ENCODE data around the gene PLAC8.
"Not testable (repeated sequence)": the region's sequence is repeated elsewhere in the genome, so short reads cannot be mapped to it uniquely, and the experiment has no call there.

Gene PLAC8

DNA sequence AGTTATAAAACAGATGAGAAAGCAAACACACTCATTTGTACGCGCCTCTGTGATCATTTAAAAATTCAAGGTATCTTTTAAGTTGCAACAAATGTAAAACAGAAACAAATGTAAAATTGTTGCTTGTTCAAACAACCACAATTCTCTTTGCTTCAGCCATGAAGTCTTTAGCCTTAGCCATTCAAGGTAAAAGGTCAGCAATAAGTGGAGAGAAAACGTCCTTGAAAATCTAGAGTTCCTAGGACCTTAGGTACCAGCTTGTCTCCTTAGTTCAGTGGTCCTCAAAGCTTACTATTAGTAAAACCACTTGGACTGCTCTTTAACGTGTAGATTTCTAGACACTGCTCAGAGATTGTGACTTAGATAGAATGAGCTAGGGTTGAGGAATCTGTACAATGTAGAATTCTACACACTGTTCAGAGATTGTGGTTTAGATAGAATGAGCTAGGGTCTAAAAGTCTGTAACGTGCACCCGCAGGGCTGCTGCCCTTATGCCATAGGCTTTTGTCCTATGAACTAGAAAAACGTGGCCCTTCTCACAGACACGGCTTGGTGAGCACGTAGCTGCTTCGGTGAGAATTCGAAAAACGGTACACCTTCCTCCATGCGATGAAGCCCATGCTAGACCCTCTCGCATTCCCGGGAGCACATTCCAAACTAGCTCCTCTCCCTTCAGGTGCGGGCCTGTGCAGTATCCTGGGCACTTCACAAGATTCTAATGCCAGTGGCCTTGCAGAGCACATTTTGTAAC, 1.7 kb downstream of the PLAC8 start:
- no peak for DNase-seq

DNA sequence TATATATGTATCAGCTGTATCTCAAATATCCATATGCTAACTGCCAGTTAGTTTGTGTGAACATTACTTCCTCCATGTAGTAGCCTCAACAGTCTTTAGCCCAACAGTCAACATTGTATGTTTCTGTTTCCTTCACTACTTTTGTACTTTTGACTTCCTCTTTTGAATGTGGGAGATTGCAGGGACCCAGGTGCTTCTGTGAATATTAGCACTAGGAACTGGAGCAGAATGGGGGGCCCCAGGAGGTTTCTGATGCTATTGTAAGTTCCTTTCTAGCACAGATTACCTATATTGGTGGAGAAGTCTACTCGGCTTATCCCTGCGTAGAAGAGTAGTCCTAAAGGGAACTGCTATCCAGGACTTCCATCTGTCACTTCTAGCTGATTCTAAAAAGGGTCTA, 2.3 kb downstream of the PLAC8 start:
- DNase-seq, result no peak

DNA sequence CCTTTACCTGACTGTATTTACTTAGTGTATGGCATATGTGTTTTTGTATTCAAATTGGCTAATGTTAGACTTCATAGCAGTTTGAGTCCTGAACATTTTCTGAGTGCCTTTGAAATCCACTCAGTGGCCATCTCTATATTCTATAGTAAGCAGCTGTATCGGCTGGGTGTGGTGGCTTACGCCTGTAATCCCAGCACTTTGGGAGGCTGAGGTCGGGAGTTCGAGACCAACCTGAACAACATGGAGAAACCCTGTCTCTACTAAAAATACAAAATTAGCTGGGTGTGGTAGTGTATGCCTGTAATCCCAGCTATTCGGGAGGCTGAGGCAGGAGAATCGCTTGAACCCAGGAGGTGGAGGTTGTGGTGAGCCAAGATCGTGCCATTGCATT, 2.8 kb downstream of the PLAC8 start:
- DNase-seq, result not testable (repeated sequence)

DNA sequence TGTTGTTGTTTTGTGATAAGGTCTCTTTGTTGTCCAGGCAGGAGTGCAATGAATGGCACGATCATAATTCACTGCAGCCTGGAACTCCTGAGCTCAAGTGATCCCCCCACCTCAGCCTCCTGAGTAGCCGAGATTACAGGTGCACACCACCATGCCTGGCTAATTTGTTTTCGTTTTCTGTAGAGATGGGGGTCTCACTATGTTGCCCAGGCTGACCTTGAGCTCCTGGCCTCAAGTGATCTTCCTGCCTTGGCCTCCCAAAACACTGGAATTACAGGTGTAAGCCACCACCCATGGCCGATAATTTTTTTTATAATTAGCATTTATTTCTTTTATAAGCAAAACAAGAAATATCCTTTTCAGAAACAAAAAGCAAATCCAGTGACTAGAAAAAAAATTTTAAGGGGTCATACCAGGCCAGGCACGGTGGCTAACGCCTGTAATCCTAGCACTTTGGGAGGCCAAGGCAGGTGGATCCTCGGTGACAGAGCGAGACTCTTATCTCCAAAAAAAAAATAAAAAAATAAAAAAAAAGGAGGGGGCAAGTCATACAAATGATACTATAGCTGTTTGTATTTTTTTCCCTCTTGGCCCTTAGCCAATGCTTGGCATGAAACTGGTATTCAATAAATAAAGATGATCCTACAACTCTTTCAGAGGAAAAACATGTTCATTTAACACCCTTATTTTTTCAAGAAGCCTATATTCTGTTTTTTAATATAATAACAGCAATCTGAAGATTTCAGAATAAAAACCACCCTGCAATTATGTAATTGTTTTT, 3.4 kb downstream of the PLAC8 start:
- no peak for DNase-seq

DNA sequence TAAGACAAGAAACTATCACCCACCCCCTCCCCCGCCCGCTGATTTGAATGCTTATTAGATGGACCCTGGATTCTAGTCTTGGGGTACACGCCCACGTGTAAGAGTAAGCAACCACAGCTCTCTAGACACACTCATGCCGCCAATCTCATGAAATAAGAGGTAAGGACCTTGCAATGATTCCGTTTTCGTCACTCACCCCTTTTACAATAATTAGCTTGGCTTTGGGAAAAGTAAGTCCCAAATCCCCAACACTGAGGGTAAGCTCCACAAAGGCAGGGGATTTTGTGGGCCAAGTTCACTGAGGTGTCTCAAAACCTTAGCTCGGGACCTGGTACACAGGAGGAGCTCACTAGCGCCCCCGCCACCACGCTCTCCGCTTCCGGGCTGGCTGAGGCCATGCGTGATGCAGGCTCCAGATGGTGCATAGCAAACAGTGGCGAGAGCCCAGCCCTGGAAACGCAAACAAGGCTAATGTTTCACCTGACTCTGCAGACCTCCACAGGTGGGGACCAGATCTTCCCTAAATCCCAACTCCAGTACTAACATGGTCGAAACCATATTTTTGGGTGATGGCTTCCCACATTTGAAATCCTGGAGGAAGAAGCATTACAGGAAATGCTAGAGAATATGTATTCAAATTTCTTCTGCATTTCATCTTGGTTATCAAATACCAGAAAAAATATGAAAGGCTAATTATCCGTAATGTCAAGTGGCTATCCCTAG, 4.1 kb downstream of the PLAC8 start:
- peak; percentile 78 for DNase-seq

DNA sequence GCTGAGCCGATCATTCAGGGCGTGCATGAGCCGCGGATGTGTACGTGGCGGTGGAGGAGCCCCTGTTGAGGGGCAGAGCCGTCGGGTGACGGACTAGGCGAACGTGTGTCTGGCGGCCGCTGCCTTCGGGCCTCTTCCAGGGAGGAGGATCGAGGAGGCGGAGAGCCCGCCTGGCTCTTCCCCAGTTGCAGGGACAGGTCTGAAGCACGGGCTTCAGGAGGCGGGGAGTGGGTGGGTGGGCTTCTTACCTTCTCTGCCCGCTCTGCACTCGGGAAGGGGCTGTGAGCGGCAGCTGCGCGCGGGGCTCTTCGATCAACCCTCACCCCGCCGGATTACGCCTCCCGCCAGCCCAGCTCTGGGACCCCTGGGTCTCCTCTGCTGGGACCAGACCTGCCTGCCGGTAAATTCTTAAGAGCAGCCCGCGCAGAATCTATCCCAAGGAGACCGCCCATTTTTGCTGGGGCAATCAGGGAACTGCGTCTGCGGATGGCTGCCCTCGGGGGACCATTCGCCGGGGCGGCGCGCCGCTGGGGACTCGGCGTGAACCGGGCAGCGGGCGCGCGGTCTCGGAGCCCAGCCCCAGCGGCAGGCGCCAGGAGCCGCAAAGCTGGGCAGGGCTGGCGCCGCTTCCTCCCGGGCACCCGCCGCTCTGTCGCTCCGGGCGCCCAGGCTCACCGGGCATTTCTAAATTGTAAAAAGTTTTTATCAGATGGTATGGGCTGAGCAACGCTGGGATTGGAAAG, 4.9 kb downstream of the PLAC8 start:
- peak; percentile 79 for DNase-seq

DNA sequence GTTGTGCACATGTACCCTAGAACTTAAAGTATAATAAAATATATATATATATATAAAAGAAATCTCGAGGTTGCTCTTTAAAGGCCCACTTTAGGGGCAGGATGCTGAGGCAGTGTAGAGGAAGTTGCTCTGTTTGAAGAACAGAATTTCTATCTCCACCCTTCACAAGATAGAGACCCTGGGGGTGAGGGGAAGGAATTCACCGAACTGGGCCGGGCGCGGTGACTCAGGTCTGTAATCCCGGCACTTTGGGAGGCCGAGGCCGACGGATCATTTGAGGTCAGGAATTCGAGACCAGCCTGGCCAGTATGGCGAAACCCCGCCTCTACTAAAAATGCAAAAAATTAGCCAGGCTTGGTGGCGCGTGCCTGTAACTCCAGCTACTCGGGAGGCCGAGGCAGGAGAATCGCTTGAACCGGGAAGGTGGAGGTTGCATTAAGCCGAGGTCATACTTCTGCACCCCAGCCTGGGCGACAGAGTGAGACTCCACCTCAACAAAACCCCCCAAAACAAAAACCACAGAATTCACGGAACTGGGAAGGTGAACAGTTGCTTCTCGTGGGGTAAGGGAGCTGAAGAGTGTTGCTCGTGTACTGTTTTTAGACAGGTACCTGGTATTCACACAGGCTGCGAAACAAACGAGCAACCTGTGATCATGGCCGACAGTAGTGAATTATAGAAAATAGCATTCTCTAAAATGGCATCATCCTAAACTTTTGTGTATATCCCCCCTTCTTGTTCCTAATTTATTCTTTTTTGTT, 6.2 kb downstream of the PLAC8 start:
- DNase-seq, result no peak

DNA sequence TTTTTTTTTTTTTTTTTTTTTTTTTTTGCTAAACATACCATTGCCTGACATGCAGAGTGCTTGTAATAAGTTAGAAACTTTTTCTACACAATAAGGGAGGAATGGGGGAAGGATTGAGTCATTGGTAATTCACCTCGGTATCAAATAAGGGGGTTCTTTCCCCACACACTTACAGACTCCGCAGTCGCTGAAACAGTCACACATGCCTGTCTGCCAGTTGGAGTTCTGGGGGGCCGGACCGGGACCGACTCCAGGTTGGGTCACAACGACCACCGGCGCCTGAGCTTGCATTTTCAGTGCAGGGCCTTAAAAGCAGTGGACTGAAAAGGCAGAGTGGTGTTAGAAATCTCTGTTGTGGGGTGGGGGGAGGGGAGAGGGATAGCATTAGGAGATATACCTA, 6.9 kb downstream of the PLAC8 start:
- DNase-seq, result no peak

DNA sequence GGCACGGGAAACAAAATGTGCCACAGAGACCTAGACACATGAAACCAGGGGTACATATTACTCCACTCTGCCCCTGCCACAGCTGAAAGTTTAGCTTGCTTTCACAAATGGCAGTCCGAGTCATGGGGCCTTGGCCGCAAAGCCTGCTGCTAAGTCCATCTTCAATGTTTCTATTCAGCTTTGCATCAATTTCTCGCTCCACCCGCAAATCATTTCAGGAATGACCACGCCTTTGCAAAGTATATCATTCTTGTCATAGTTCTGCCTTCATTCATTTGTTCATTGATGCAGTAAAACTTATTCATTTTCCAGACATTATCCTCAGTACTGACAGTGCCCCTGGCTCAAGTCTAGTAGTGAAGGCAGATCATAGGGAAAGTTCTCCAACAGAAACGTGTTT, 9.5 kb downstream of the PLAC8 start:
- DNase-seq, result no peak

DNA sequence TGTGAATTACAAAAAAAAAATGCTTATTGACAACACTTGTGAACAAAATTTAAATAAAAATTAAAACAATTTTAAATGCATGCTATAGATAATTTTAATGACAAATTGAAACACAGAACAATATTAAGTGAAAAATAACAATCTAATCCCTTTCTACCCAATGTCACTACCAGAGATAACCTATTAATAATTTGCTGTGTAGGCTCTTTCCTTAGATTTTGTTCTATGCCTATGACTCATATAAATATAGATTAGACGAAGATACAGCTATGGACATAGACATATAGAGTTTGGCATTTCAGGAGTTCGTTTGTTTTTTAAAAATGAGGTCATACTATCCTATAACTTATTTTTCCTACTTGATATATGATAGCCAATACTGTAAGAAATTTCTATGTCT, 18.1 kb downstream of the PLAC8 start:
- DNase-seq, result no peak

DNA sequence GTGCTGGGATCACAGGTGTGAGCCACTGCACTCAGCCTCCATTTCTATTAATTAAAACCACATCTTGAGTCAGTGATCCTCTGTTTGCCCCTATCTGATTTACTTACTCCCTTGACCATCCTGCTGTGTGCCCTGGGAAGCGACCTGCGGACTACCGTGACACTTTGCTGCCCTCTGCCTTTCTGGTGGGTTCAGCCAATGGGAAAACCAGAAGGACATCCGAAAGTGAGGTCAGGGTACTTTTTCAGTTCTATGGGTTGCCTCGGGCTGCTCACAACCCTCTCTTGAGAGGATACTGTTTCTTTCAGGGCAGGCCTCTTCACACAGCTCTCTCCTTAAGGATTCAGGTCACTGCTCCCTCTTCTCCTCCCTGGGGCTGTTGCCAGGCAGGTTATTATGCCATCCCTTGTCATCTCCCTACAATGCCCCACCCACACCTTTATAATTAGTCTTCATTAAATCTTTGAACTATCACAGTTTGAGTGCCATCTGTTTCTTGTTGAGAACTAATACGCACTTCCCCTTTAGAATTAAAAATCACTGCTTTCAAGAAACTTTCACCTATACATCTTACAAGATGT, 21.4 kb downstream of the PLAC8 start:
- DNase-seq, result no peak

DNA sequence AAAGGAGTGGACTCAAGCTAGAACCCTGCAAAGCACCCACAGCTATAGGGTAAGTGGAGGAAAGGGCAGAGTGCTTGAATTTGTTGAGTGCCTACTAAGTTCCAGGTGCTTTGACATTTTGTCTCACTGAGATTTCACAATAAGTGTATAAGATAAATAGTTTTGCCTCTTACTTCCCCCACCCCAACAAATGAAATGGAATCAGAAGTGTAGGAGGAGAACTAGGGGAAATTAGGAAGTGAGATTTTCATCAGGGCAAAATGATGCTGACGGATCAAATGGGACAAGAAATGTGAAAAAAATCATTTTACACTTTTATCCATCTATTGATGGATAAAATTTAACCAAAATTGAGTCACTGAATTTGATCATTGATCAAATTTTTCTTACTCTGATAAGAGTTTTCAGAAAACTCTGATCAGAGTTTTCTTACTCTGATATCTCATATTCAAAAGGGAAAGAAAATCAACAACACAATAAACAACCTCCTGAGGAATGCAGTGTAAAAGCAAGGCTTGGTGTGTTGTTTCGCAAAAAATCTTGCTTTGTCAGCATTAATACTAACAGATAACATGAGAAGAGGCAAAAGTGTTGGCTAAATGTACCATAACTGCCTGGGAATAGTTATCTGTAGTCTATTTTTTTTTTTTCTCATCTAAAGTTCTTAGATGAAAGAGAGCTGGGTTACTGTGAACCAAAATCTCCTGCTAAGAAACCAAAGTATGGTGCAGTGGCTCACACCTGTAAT, 24.9 kb downstream of the PLAC8 start:
- no peak for DNase-seq

DNA sequence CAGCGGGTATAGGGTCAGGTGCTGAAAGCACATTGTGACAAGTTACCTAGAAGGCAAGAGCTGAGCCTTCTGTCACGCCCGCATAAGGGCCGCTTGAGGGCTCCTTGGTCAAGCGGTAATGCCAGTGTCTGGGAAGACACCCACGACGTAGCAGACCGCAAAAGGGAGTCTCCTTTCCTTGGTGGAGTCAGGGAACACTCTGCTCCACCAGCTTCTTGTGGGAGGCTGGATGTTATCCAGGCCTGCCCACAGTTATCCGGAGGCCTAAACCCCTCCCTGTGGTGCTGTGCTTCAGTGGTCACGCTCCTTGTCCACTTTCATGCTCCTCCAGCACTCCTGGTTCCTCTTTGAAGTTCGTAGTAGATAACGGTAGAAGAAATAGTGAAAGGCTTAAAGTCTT, 29.6 kb downstream of the PLAC8 start:
- DNase-seq, result not testable (repeated sequence)

DNA sequence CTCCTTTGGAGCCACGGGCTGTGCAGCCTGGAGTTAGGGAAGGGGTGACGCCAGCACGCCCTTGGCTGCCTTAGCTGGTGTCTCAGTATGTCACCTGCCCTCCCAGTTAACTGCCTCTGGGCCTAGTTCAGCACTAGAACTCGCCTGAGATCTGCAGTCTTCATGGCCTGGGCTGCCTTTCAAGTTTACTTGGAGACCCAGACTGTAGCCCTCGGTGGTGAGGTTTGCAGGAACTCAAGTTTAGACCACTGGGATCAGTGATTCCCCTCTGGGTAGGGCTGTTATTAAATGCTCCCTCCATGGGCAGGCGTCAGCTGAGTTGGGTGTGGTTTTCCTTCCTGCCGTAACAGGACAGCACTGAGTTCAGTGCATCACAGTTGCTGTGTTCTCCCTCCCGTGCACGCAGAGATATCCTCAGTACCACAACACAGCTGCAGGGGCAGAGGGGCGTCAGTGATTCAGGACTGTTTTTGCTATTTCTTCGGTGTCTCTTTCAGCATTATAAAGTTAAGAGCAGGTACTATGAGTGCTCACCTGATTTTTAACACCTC, 30.5 kb downstream of the PLAC8 start:
- DNase-seq, result no peak

DNA sequence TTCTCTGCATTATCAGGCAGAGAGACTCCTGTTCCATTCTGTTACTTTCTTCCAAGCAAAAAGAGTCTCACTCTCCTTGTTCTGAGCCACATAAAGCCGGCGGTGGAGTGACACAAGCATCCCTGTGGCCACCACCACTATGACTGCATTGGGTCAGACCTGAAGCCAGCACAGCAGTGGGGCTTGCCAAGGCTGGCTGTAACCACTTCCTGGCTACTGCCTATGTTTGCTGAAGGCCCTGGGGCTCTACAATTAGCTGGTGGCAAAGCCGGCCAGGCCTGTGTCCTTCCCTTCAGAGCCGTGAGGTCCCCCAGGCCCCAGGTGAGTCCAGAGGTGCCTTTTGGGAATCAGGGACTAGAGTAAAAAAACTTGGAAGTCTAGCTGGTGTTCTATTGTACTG, 31.8 kb downstream of the PLAC8 start:
- DNase-seq, result no peak

DNA sequence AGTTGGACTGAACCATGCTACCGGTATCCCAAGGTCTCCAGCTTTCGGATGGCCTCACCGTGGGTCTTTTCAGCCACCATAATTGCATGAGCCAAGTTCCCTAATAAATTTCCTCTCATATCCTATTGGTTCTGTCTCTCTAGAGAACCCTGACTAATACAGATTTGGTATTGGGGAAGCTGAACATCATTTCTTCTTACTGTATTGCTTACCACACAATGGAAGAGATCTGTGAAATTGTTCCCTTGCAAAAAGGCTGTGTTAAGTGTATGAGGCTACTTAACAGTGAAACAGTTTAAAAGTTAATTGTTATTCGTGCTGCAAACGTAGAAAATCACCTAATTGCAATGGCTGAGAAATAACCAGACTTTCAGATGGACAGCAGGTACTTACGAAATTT, 34.0 kb downstream of the PLAC8 start:
- no peak for DNase-seq

DNA sequence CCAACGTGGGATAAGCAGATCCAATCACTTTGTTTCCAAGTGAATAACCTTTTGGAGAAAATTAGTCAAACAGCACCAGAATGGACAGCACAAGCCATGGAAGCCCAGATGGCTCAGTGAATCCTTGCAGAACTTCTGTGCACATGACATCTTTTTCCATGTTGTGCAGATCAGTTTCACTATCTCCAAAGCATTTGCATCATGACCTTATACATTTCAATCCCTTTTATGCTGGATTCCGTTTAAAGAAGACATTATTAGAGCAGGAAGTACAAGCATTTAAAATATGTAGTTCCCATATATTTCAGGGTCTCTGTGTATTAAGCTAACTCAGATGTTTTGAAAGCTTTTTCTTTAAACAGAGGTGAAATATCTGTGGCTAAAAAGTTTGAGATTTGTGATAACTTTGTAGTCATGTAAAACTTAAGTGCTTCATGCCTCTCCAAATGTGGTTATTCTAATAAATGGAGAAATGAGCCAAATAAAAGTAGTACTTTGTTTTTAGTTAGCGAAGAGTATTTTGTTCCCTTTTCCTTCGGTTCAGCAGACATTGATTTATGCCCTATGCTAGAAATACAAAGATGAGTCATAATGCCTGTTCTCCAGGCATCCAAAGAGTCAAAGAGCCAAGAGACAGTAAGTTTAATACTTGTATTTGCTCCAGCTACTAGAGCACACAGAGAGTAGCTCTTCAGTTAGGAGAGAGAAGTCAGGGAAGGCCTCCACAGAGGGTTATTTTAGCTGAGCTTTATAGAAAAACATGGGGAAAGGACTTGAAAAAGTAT, 39.0 kb downstream of the PLAC8 start:
- no peak for DNase-seq

DNA sequence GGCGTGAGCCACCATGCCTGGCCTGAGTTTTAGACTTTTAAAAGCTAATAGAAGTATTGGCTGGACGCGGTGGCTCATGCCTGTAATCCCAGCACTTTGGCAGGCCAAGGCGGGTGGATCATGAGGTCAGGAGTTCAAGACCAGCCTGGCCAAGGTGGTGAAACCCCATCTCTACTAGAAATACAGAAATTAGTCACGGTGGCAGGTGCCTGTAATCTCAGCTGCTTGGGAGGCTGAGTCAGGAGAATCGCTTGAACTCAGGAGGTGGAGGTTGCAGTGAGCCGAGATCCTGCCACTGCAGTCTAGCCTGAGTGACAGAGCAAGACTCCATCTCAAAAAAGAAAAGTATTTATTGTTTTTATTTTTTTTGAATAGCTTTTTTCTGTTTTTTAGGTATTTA, 39.7 kb downstream of the PLAC8 start:
- DNase-seq, result not testable (repeated sequence)

DNA sequence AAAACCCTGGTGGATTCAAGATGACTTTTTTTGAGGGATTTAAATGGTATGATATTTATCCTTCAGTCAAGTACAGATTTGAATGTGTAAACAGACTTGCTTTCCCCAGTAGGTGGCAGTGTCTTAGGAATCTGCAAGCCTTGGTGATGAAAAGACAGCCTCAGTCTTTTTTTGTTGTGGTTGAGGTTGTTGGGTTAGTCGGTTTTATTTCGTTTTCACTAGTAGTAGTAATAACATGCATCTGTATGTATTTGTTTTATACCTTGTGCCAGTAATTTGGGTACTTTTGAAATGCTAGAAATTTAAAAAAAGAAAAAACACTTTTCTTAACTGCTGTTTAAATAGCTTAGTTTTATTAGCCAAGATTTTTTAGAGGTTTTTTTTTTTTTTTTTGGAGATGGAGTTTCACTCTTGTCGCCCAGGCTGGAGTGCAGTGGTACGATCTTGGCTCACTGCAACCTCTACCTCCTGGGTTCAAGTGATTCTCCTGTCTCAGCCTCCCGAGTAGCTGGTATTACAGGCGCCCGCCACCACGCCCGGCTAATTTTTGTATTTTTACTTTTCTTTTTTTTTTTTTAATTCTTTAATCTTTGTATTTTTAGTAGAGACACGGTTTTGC, 40.3 kb downstream of the PLAC8 start:
- peak; percentile 9 for DNase-seq

Measured in right kidney (tissue), 1 donor.